GM18520 (cell line): ENCODE measurements around the gene AIMP1.

Experiments
- ATAC-seq: cut with Tn5 transposase; IDR thresholded peaks from one replicate; pipeline ENCODE4 v1.9.1; 2021; ENCODE audit not compliant: unreplicated experiment

AIMP1 gene

DNA sequence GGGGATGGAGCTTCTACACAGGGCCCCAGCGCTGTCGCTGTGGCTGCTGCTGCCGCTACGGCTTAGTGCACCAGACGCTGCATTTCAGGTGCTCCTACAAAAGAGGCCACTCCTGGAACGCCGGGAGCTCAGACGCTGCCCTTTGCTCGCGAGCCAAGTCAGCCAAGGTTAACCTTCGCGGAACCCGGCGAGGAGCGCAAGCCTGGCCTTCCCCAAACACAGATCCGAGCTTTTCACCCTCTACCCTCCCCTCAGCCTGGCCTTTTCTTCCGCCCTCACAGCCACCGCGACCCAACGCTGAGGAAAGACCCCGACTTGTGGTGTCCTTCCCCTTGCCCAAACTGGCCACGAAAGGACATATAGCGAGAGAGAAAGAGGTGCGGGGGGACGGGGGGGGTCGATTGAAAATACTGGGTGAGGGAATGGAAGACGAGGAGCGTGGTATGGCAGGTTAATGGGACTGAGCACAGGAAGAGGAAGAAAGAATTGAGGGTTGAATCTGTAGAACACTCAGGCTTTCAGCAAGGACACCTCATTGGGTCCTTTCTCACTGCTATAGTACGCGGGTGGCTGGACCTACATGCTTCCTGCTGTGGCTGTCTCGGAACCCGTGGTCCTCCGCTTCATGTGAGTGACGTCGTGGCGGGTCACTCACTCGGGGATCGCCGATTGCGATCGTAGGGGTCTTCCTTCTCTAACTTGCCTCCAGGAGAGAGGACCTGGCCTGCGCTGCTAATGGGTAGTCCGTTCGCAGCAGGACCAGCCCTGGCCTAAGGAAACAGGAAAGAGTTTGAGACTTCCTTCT lies at the start of gene AIMP1, which contains the start of gene TBCK:
Gene AIMP1, plus strand, starts transcription at position 583 of the 805 bp plus-strand sequence. CDS start 8,460 bp downstream, outside the sequence.
Gene TBCK, minus strand, starts transcription at position 242 of the 805 bp plus-strand sequence. CDS start 7,249 bp downstream, outside the sequence.
- peak; percentile 80 for ATAC-seq

- no peak for ATAC-seq
Observed at GRCh38 chr4:106268786-106269185, 47.6 kb upstream of the AIMP1 start.

DNA sequence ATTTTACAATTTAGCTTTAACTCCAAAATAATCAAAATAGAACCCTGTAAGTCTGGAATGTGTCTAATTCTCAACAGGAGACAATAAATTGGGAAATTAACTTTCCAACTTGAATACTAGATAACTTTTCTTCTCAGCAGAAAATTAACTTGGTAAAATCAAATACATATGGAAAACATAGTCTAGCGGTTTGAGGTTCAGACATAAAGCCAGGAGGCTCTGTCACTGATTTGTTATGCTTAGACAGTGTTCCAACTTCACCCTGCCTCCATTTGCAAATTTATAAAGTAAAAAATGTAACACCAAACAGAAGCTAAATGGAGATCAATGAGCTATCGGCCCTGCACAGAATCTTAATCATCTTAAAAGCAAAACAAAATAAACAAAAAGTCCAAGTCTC lies 46.6 kb upstream of the AIMP1 start:
- ATAC-seq = no peak

DNA sequence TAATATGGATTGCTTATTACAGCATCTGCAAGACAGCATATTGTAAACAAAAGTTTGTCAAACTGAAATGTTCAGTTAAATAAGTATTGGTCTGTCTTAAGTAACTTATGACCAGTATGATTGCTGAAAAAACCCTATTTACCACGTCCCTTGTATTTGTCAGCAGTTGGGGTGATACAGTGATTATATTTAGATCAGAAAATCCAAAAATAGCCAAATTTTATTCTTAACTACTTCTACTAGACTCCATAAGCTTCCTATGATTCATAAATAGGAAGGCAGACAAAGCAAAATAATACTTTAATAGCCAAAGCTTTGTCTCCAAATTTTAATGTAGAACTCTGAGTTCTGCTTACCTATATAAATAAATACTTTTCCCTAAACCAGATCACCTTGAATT lies 45.6 kb upstream of the AIMP1 start:
- ATAC-seq = no peak

DNA sequence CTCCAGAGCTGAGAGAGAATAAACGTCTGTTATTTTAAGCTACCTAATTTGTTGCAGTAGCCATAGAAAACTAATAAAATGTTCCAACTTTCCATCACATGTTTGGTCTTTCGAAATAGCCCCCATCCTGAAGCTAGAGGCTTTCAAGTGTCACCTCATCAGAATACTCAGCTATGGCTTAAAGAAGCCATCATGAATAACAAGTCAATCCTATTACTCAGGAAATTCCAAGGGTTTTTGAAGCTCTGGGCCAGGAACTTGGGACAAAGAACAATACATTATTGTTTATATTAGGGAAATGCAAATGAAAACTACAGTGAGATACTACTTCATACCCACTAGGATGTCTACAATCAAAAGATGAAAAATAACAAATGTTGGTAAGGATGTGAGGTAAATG lies 42.5 kb upstream of the AIMP1 start:
- no peak for ATAC-seq

GRCh38 chr4:106277140-106277675 lies 39.1 kb upstream of the AIMP1 start:
- ATAC-seq = no peak

- no peak for ATAC-seq
Observed at GRCh38 chr4:106284227-106284626, 32.1 kb upstream of the AIMP1 start.

DNA sequence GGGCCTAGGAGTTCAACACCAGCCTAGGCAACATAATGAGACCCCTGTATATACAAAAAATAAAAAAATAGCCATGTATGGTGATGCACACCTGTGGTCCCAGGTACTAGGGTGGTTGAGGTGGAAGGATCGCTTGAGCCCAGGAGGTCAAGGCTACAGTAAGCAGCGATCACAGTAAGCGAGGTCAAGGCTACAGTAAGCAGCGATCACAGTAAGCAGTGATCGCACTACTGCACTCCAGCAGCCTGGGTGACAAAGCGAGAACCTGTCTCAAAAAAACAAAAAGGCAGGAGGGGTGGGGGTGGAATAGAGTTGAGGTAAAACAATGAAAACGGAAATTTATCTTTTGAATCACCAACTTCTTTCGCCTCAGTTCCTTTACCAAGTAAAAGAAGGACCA lies 29.7 kb upstream of the AIMP1 start:
- no peak for ATAC-seq

GRCh38 chr4:106287353-106287969 lies 28.9 kb upstream of the AIMP1 start:
- no peak for ATAC-seq

GRCh38 chr4:106289737-106290136 lies 26.6 kb upstream of the AIMP1 start:
- no peak for ATAC-seq

- ATAC-seq = no peak
Observed at GRCh38 chr4:106291678-106292077, 24.7 kb upstream of the AIMP1 start.

DNA sequence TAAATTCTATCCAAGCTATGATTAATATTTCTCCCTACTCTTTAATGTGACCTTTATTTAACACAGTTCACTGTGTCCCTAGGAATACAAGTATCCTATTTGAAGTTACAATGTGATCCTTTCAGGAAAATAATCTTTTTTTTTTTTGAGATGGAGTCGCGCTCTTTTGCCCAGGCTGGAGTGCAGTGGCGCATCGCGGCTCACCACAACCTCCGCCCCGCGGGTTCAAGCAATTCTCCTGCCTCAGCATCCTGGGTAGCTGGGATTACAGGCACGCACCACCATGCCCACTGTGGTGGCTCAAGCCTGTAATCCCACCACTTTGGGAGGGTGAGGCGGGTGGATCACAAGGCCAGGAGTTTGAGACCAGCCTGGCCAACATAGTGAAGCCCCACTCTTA lies 22.3 kb upstream of the AIMP1 start:
- no peak for ATAC-seq

DNA sequence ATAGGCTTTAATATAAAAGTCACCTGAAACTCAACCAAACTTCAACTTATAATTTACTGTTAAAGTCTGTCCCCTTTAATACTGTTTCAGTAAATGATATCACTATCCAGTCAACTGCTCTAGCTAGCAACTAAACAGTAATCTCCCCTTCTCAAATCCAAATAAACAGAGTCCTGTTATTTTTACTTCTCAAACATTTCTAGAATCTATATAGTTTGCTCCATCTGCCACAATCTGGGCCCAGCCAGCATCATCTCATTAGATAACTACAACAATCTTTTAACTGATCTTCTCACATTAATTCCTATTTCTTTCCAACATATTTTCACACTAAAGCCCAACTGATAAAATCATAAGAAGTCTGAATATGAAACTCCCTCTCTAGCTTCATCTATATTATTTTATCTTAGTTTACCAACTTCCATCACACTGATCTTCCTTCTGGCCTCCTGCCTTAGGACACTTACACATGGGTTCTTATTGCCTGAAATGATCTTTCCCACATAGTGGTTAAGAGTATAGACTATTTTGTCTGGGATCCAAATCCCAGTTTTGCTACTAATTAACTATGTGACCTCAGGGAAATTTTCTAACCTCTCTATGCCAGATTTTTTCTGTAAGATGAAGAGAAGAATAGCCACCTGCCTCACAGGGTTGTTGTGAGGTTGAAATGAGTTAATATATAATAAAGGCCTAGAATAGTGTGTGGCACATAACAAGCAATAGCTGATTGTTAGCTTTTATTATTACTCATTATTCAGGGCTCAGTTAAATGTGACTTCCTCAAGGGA lies 18.9 kb upstream of the AIMP1 start:
- ATAC-seq = no peak

- ATAC-seq = no peak
Observed at GRCh38 chr4:106299977-106300376, 16.4 kb upstream of the AIMP1 start.

- ATAC-seq = no peak
Observed at GRCh38 chr4:106301393-106302061, 14.8 kb upstream of the AIMP1 start.

DNA sequence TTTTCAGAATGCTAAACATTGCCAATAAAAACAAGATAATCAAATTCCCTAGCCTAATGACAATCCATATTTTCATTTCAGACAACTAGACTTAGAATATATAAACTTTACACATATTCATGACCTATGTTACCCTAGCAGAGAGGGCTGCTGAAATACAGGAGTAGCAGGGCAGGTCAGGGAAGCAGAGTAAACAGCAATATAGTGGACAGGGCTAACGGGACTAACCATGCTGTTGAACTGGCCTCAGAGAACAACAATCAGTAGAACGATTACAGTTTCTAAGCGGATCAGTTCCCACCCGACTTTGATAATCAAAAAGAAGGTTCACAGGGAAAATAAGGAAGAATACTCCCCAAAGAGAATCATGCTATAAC lies 14.3 kb upstream of the AIMP1 start:
- no peak for ATAC-seq

DNA sequence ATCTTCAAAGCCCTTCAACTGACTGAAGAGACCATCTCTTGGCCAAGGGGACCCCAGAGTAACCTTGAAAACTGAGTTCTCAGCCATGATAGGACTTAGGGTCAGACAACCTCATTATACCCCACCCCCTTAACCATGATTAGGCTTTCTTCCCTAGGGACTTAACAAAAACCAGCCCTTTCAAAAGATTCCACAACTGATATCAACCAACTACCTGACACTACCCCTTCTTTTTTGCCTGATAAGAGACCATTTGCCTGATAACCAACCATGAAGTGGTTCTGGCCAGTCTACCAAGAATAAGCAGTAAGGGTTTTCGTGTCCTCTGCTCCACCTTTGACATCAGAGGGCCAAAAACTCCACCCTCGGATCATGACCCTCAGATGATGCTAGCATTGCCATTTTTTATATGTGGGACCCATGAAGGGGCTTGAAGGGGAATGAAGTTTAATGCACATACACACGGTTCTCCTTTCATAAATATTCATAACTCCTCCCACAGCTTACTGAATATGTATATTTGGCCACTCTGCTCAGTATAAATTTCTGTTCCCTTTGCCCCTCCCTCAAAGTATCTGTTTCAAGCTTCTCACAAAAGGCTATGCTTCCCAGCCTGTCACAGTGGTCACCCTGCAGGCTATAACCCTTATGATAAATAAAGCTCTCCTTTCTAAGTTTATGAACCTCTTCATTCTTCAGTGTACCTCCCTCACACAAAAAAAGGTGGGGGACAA lies 12.6 kb upstream of the AIMP1 start:
- ATAC-seq = no peak

GRCh38 chr4:106304632-106305031 lies 11.7 kb upstream of the AIMP1 start:
- ATAC-seq = no peak

DNA sequence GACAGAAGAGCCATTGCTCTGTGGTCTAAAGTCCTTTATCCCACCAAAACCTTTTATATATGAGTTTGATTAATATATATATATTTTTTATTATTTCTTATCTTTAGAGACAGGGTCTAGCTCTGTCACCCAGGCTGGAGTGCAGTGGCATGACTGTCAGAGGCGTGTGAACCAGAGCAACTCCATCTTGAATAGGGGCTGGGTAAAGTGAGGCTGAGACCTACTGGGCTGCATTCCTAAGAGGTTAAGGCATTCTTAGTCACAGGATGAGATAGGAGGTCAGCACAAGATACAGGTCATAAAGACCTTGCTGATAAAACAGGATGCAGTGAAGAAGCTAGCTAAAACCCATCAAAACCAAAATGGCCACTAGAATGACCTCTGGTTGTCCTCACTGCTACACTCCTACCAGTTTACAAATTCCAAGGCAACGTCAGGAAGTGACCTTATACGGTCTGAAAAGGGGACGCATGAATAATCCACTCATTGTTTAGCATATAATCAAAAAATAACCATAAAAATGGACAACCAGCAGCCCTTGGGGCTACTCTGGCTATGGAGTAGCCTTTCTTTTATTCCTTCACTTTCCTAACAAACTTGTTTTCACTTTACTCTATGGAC lies 10.8 kb upstream of the AIMP1 start:
- ATAC-seq = no peak

- ATAC-seq = no peak
Observed at GRCh38 chr4:106306561-106306960, 9.8 kb upstream of the AIMP1 start.
